HG03097 (cell line): ENCODE measurements around the gene S100PBP.
"Not testable (repeated sequence)": the region's sequence is repeated elsewhere in the genome, so short reads cannot be mapped to it uniquely, and the experiment has no call there.

Experiments
- ATAC-seq: cut with Tn5 transposase; IDR thresholded peaks from one replicate; pipeline ENCODE4 v1.9.1; 2021; ENCODE audit not compliant: unreplicated experiment, low FRiP score

Gene S100PBP

GRCh38 chr1:32898056-32898455 is 80.6 kb downstream of the S100PBP start:
- no peak for ATAC-seq

GRCh38 chr1:32898958-32899357 is 81.5 kb downstream of the S100PBP start:
- ATAC-seq, result no peak

- ATAC-seq, result no peak
Observed at GRCh38 chr1:32899586-32900296, 82.3 kb downstream of the S100PBP start.

GRCh38 chr1:32900371-32900955 is 83.0 kb downstream of the S100PBP start:
- ATAC-seq, result no peak

- ATAC-seq, result no peak
Observed at GRCh38 chr1:32900956-32901822, 83.7 kb downstream of the S100PBP start, which contains the start of gene TMEM54. TSS of gene TMEM54 (minus strand) at chr1:32901389. CDS start at chr1:32901238, 151 bp downstream.

- no peak for ATAC-seq
Observed at GRCh38 chr1:32901823-32902534, 84.5 kb downstream of the S100PBP start.

- ATAC-seq, result no peak
Observed at GRCh38 chr1:32902535-32902920, 85.1 kb downstream of the S100PBP start.

- ATAC-seq, result no peak
Observed at GRCh38 chr1:32903991-32904785, 86.7 kb downstream of the S100PBP start.

- no peak for ATAC-seq
Observed at GRCh38 chr1:32904797-32905196, 87.3 kb downstream of the S100PBP start.

- ATAC-seq, result not testable (repeated sequence)
Observed at GRCh38 chr1:32905588-32905987, 88.1 kb downstream of the S100PBP start.

- ATAC-seq, result no peak
Observed at GRCh38 chr1:32906654-32907053, 89.2 kb downstream of the S100PBP start.

GRCh38 chr1:32907435-32907834 is 90.0 kb downstream of the S100PBP start:
- ATAC-seq, result no peak
